ENCODE data around the gene F7.
"Not testable (repeated sequence)": the region's sequence is repeated elsewhere in the genome, so short reads cannot be mapped to it uniquely, and the experiment has no call there.

The F7 gene

DNA sequence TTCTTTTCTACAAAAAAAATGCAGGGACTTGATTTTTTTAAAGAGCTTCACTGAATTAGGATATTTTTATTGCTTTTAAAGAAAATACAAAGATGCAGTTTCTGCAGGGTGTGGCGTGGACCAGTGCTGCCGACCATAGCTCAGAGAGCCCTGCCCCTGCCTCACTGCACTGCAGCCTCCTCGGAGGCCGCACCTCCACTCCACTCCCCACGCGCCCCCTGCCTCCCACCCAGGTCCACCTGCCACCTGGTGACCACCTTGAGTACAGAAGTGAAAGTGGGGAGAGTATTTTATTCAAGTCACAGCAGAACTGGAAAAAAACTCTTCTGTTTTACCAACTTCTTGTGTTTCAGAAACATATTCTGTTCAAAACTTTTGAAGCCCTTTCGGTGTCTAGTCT, 7.9 kb upstream of the F7 start:
- H3K9ac ChIP-seq (ENCODE audit: low read length), result no peak overlapping the region
- no peaks in the 10 kb centered on the region for H3K36me3 ChIP-seq (ENCODE audit: insufficient read depth, low read length)
- no peak overlapping the region for H3K27ac ChIP-seq (ENCODE audit: low read depth, low read length)
- peaks cover 7 to 11% of the 10 kb centered on the region in 2 donors for H3K27me3 ChIP-seq (ENCODE audit: control insufficient read depth in 1 of 2, insufficient read depth in 2 of 2, low read length in 2 of 2)
- H3K4me1 ChIP-seq (ENCODE audit: insufficient read depth, low read length), result no peaks in the 10 kb centered on the region
- H3K4me3 ChIP-seq (ENCODE audit: low read depth in 1 of 2, low read length in 2 of 2), result no peak overlapping the region
- H3K9me3 ChIP-seq (ENCODE audit: low read length), result no peaks in the 10 kb centered on the region

DNA sequence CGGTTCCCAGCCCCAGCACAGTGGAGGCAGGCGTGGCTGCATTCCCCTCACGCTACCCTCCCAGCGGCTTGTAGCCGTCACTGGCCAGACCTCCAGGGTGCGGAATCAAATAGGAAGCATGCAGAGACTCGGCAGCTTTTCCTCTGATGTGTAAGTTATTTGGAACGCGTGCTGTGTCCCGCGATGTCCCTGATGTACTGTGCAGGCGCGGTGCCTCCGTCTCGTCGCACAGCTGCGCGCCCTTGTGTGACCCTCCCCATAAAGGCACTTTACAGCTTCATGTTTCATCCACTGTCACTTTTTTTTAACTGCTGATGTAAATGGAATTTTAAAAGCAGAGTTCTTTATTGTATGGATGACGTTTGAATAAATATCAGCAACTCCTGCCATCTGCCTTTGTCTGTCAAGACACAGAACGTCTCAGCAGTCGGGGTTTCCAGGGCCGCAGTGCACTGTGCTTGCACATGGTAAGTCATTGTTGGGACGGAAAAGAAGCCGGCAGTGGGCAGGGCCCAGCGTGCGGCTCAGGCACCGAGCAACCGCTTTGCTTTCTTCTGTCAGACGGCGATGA, 7.3 kb upstream of the F7 start:
- H3K4me3 ChIP-seq (ENCODE audit: low read depth in 1 of 2, low read length in 2 of 2), result no peak overlapping the region
- no peaks in the 10 kb centered on the region for H3K36me3 ChIP-seq (ENCODE audit: insufficient read depth, low read length)
- no peak overlapping the region for H3K27ac ChIP-seq (ENCODE audit: low read depth, low read length)
- H3K9me3 ChIP-seq (ENCODE audit: low read length), result no peaks in the 10 kb centered on the region
- H3K4me1 ChIP-seq (ENCODE audit: insufficient read depth, low read length), result no peaks in the 10 kb centered on the region
- no peak overlapping the region for H3K9ac ChIP-seq (ENCODE audit: low read length)
- H3K27me3 ChIP-seq (ENCODE audit: control insufficient read depth in 1 of 2, insufficient read depth in 2 of 2, low read length in 2 of 2), result peaks cover 7 to 11% of the 10 kb centered on the region in 2 donors

DNA sequence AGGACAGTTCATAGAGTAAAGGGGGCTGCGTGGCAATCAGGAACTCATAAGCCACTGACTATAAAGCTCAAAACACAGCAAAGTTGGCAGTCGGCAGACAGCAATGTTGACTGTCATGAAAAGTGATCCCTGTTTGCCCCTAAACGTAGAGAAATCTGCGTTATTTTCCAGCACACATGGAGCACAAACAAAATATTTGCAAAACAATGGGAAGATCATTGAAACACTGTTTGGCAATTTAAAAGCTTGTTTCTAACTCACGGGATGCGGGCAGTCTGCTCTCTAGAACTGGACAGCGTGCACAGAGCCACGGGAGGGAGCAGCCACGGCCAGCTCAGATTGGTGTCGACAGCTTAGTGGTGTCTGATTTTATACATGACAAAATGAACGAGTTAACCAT, 6.4 kb upstream of the F7 start:
- Histone ChIP-seq H3K9me3 (ENCODE audit: low read length) (no peaks in the 10 kb centered on the region), H3K9ac (ENCODE audit: low read length) (no peak overlapping the region), H3K27me3 (ENCODE audit: control insufficient read depth in 1 of 2, insufficient read depth in 2 of 2, low read length in 2 of 2) (peaks cover 7 to 16% of the 10 kb centered on the region in 2 donors), H3K36me3 (ENCODE audit: insufficient read depth, low read length) (no peaks in the 10 kb centered on the region), H3K27ac (ENCODE audit: low read depth, low read length) (no peak overlapping the region), H3K4me3 (ENCODE audit: low read depth in 1 of 2, low read length in 2 of 2) (no peak overlapping the region), H3K4me1 (ENCODE audit: insufficient read depth, low read length) (no peaks in the 10 kb centered on the region)

DNA sequence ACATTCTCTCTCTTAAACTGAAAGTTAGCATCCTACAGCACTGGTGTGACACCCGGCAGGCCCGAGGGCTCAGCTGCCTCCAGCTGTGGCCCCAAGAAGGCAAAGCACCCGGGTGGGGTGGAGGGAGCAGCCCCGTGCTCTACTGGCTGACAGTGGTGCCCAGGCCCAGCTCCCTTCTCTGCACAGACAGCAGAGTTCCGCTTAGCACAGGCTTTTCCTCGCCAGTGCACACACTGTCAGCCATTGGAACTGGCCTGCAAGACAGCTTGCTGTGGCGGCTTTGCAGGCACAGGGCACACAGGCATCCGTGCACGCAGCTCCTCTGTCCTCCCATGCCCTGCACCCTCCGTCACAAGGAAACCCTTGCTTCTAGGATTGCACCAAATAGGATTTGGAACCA, 3.3 kb upstream of the F7 start:
- not testable (repeated sequence) for H3K4me1 ChIP-seq (ENCODE audit: insufficient read depth, low read length); H3K27ac ChIP-seq (ENCODE audit: low read depth, low read length); H3K9ac ChIP-seq (ENCODE audit: low read length); H3K4me3 ChIP-seq (ENCODE audit: low read depth in 1 of 2, low read length in 2 of 2); H3K9me3 ChIP-seq (ENCODE audit: low read length); H3K36me3 ChIP-seq (ENCODE audit: insufficient read depth, low read length)
- peaks cover 7 to 14% of the 10 kb centered on the region in 2 donors for H3K27me3 ChIP-seq (ENCODE audit: control insufficient read depth in 1 of 2, insufficient read depth in 2 of 2, low read length in 2 of 2)

DNA sequence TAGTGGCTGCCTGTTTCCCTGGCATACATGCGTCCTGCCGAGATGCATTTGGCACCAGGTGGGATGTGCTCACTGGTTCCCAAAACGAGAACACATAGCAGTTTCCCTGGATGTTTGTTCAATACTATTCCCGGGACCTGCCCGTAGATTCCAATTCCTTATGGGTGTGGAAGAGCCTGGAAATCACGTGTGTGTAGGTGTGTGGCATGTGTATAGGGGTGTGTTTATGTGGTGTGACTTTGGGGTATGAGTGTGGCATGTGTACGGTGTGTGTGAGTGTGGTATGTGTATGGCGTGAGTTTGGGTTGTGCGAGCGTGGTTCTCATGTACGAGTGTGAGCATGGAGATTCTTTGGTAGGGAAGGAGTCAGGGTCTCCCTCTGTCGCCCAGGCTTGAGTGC, 2.9 kb upstream of the F7 start:
- no peak overlapping the region for H3K27ac ChIP-seq (ENCODE audit: low read depth, low read length)
- H3K36me3 ChIP-seq (ENCODE audit: insufficient read depth, low read length), result no peaks in the 10 kb centered on the region
- H3K4me1 ChIP-seq (ENCODE audit: insufficient read depth, low read length), result no peaks in the 10 kb centered on the region
- H3K27me3 ChIP-seq (ENCODE audit: control insufficient read depth in 1 of 2, insufficient read depth in 2 of 2, low read length in 2 of 2), result peaks cover 7 to 14% of the 10 kb centered on the region in 2 donors
- no peak overlapping the region for H3K9ac ChIP-seq (ENCODE audit: low read length)
- no peaks in the 10 kb centered on the region for H3K9me3 ChIP-seq (ENCODE audit: low read length)
- no peak overlapping the region for H3K4me3 ChIP-seq (ENCODE audit: low read depth in 1 of 2, low read length in 2 of 2)

DNA sequence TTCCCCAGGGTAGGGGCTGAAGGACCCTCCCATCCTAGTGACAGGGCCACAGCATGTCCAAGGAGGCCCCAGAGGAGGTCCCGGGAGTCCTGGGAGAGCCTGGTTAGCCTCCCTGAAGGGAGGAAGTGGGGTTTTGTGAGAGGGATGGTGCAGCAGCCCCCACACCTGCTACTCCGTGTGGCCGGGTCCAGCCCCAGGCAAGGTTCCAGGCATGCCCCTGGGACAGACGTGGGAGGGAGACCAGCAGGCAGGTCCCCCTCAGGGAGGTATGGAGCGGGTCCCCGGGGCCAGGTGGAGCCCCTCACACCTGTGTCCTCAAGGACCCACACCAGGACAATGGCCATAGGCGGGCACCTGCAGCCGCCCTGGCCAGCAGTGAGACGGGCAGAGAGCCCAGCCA, 1.9 kb upstream of the F7 start:
- no peak overlapping the region for H3K27ac ChIP-seq (ENCODE audit: low read depth, low read length)
- no peaks in the 10 kb centered on the region for H3K36me3 ChIP-seq (ENCODE audit: insufficient read depth, low read length)
- H3K27me3 ChIP-seq (ENCODE audit: control insufficient read depth in 1 of 2, insufficient read depth in 2 of 2, low read length in 2 of 2), result peaks cover 7 to 10% of the 10 kb centered on the region in 2 donors
- H3K9me3 ChIP-seq (ENCODE audit: low read length), result no peaks in the 10 kb centered on the region
- H3K4me3 ChIP-seq (ENCODE audit: low read depth in 1 of 2, low read length in 2 of 2), result no peak overlapping the region
- no peak overlapping the region for H3K9ac ChIP-seq (ENCODE audit: low read length)
- no peaks in the 10 kb centered on the region for H3K4me1 ChIP-seq (ENCODE audit: insufficient read depth, low read length)

DNA sequence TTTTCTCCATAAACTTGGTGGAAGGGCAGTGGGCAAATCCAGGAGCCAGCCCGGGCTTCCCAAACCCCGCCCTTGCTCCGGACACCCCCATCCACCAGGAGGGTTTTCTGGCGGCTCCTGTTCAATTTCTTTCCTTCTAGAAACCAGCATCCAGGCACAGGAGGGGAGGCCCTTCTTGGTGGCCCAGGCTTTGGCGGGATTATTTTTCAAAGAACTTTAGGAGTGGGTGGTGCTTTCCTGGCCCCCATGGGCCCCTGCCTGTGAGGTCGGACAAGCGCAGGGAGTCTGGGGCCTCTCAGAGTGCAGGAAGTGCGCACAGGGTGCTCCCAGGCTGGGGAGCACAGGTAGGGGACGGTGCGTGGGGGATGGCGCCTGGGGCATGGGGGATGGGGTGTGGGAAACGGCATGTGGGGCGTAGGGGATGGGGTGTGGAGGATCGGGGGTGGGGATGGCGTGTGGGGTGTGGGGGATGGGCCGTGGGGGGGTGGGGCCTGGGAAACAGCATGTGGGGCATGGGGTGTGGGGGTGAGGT, 396 bp downstream of the F7 start:
- Histone ChIP-seq H3K27me3 (ENCODE audit: control insufficient read depth in 1 of 2, insufficient read depth in 2 of 2, low read length in 2 of 2) (peaks cover 3 to 29% of the 10 kb centered on the region in 2 donors), H3K27ac (ENCODE audit: low read depth, low read length) (no peak overlapping the region), H3K36me3 (ENCODE audit: insufficient read depth, low read length) (no peaks in the 10 kb centered on the region), H3K9ac (ENCODE audit: low read length) (no peak overlapping the region), H3K9me3 (ENCODE audit: low read length) (no peaks in the 10 kb centered on the region), H3K4me3 (ENCODE audit: low read depth in 1 of 2, low read length in 2 of 2) (no peak overlapping the region), H3K4me1 (ENCODE audit: insufficient read depth, low read length) (no peaks in the 10 kb centered on the region)

DNA sequence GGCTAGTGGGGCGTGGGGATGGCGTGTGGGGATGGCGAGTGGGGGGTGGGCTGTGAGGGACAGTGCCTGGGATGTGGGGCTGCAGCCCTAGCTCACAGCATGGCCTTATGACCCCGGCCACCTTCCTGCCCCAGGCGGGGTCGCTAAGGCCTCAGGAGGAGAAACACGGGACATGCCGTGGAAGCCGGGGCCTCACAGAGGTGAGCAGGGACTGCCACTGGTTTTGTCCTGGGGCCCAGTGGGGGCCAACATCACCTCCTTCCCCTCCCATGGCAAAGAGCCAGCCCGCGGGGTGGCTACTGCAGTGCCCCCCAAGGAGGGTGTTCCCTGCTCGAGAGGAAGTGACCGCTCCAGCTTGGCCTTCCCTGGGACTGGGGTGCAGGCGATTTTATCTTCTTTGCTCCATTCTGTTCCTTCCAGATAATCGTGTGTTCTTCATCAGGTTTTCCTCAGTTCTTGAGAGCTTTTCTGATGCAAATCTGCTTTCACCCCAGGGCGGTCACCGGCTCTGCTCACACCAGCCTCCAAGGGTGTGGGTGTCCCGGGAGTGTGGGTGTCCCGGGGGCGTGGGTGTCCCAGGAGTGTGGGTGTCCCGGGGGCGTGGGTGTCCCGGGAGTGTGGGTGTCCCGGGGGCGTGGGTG, 1.2 kb downstream of the F7 start:
- no peak overlapping the region for H3K9ac ChIP-seq (ENCODE audit: low read length)
- no peak overlapping the region for H3K4me3 ChIP-seq (ENCODE audit: low read depth in 1 of 2, low read length in 2 of 2)
- H3K27ac ChIP-seq (ENCODE audit: low read depth, low read length), result no peak overlapping the region
- H3K27me3 ChIP-seq (ENCODE audit: control insufficient read depth in 1 of 2, insufficient read depth in 2 of 2, low read length in 2 of 2), result peaks cover 6 to 31% of the 10 kb centered on the region in 2 donors
- no peaks in the 10 kb centered on the region for H3K9me3 ChIP-seq (ENCODE audit: low read length)
- no peaks in the 10 kb centered on the region for H3K36me3 ChIP-seq (ENCODE audit: insufficient read depth, low read length)
- H3K4me1 ChIP-seq (ENCODE audit: insufficient read depth, low read length), result no peaks in the 10 kb centered on the region

DNA sequence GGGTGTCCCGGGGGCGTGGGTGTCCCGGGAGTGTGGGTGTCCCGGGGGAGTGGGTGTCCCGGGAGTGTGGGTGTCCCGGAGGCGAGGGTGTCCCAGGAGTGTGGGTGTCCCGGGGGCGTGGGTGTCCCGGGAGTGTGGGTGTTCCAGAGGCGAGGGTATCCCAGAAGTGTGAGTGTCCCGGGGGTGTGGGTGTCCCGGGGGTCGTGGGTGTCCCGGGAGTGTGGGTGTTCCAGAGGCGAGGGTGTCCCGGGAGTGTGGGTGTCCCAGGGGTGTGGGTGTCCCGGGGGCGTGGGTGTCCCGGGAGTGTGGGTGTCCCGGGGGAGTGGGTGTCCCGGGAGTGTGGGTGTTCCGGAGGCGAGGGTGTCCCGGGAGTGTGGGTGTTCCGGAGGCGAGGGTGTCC, 2.9 kb downstream of the F7 start:
- peaks cover 6 to 31% of the 10 kb centered on the region in 2 donors for H3K27me3 ChIP-seq (ENCODE audit: control insufficient read depth in 1 of 2, insufficient read depth in 2 of 2, low read length in 2 of 2)
- not testable (repeated sequence) for H3K9ac ChIP-seq (ENCODE audit: low read length); H3K4me1 ChIP-seq (ENCODE audit: insufficient read depth, low read length); H3K36me3 ChIP-seq (ENCODE audit: insufficient read depth, low read length); H3K27ac ChIP-seq (ENCODE audit: low read depth, low read length); H3K4me3 ChIP-seq (ENCODE audit: low read depth in 1 of 2, low read length in 2 of 2); H3K9me3 ChIP-seq (ENCODE audit: low read length)

DNA sequence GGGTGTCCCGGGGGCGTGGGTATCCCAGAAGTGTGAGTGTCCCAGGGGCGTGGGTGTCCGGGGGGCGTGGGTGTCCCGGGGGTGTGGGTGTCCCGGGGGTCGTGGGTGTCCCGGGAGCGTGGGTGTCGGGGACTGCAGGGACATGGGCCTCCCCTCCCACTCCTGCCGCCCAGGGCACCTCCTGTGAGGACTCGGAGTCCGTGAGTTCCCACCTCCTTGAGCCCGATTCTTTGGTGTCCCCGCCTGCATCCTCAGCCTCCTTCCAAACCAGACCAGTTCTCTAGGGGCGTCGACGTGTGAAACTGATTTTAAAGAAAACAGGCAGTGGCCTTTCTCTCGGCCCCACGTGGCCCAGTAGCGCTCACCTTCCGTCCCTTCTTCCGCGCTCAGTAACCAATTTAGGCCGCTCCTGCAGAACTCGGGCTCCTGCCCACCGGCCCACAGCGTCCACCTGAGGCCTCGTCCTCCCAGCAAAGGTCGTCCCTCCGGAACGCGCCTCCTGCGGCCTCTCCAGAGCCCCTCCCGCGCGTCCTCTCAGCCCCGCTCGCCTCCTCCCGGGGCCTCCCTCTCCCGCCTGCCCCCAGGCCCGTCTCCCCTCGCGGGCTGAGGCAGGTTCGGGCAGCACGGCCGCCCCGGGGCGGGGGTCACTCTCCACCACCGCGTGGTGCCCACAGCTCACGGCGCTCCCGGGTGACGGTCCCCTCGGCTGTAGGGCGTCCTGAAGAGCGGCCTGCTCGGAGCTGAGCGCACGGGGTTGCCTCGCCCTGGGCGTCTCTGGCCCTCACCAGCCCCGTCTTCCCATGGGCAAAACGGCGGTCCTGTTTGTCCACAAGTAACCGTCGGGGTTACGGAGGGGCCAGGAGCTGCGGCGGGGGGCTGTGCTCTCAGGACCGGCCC, 3.8 kb downstream of the F7 start:
- Histone ChIP-seq H3K4me3 (ENCODE audit: low read depth in 1 of 2, low read length in 2 of 2) (no peak overlapping the region), H3K27me3 (ENCODE audit: control insufficient read depth in 1 of 2, insufficient read depth in 2 of 2, low read length in 2 of 2) (peaks cover 6 to 25% of the 10 kb centered on the region in 2 donors), H3K36me3 (ENCODE audit: insufficient read depth, low read length) (no peaks in the 10 kb centered on the region)

DNA sequence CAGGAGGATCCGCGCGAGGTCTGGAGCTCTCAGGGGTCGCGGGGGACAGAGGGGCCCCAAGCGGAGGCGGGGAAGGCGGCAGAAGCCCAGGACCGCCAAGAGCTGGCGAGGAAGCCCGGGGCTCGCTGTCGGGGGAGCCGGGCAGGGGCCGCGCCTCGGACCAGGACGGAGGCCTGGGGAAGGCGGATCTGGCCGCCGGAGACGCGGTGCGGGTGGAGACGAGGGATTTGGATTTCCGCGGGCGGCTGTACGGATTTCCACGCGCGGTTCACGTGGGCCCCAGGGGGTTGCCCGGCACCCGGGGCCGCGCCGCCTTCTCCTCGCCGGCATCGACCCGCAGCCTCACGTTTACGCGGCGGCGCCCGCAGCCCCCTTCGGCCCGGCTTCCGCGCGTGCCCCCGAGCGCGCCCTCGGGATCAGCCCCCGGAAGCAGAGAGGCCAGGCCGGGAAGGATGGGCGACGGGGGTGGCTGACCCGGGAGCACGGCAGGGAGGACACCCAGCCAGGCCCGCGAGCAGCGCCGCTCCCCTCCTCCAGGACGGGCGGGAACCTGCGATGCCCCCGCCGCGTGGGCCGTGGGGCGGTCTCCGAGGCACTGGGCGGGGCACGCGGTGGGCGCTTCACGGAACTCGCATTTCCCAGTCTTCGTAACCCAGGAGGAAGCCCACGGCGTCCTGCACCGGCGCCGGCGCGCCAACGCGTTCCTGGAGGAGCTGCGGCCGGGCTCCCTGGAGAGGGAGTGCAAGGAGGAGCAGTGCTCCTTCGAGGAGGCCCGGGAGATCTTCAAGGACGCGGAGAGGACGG, 4.7 kb downstream of the F7 start:
- Histone ChIP-seq H3K4me1 (ENCODE audit: insufficient read depth, low read length) (no peaks in the 10 kb centered on the region), H3K36me3 (ENCODE audit: insufficient read depth, low read length) (no peaks in the 10 kb centered on the region), H3K9me3 (ENCODE audit: low read length) (no peaks in the 10 kb centered on the region), H3K27ac (ENCODE audit: low read depth, low read length) (no peak overlapping the region), H3K9ac (ENCODE audit: low read length) (no peak overlapping the region), H3K27me3 (ENCODE audit: control insufficient read depth in 1 of 2, insufficient read depth in 2 of 2, low read length in 2 of 2) (peaks cover 6 to 25% of the 10 kb centered on the region in 2 donors), H3K4me3 (ENCODE audit: low read depth in 1 of 2, low read length in 2 of 2) (no peak overlapping the region)

More for the DNA sequence above, 3.8 kb downstream of the F7 start:
- Histone ChIP-seq H3K9ac (ENCODE audit: low read length) (no peak overlapping the region), H3K9me3 (ENCODE audit: low read length) (no peaks in the 10 kb centered on the region), H3K4me1 (ENCODE audit: insufficient read depth, low read length) (no peaks in the 10 kb centered on the region), H3K27ac (ENCODE audit: low read depth, low read length) (no peak overlapping the region)
